Parathyroid adenoma (tissue), 2 donors: ENCODE data around the gene SATB2.

Experiments used
- H2AFZ ChIP-seq: fragments of 300-600 bp; sonication (generic); one replicate; pipeline ENCODE4 v1.7.0; 2017; ENCODE audit warnings: antibody characterized with exemption, mild to moderate bottlenecking
- H3K27ac ChIP-seq: fragments of 300-600 bp; sonication (generic); one replicate; pipeline ENCODE4 v1.7.0; 2017
- H3K27me3 ChIP-seq: fragments of 300-600 bp; sonication (generic); one replicate; pipeline ENCODE4 v1.7.0; 2017; ENCODE audit warnings: low read length; ENCODE audit not compliant: control insufficient read depth, insufficient read depth
- H3K36me3 ChIP-seq: fragments of 300-600 bp; sonication (generic); one replicate; pipeline ENCODE4 v1.7.0; 2017; ENCODE audit warnings: low read length; ENCODE audit not compliant: control insufficient read depth, insufficient read depth
- H3K4me1 ChIP-seq: fragments of 300-600 bp; sonication (generic); one replicate; pipeline ENCODE4 v1.7.0; 2017; ENCODE audit warnings: control low read depth
- H3K4me2 ChIP-seq: fragments of 300-600 bp; sonication (generic); one replicate; pipeline ENCODE4 v1.7.0; 2017; ENCODE audit warnings: low read length
- H3K4me3 ChIP-seq: fragments of 300-600 bp; sonication (generic); one replicate; pipeline ENCODE4 v1.7.0; 2017; ENCODE audit warnings: low read depth, low read length
- H3K79me2 ChIP-seq: fragments of 300-600 bp; sonication (generic); one replicate; pipeline ENCODE4 v1.7.0; 2017; ENCODE audit warnings: control low read depth
- H3K9ac ChIP-seq: fragments of 300-600 bp; sonication (generic); one replicate; pipeline ENCODE4 v1.7.0; 2017; ENCODE audit warnings: mild to moderate bottlenecking
- H3K9me3 ChIP-seq: fragments of 300-600 bp; sonication (generic); one replicate; pipeline ENCODE4 v1.7.0; 2017; ENCODE audit warnings: low read length; ENCODE audit not compliant: control insufficient read depth
- CTCF ChIP-seq: fragments of 300-600 bp; sonication (generic); IDR thresholded peaks from one replicate; pipeline ENCODE4 v1.7.0; 2017; ENCODE audit warnings: antibody characterized with exemption, mild to moderate bottlenecking
- donor health status: primary hyperparathyroidism.

The SATB2 gene

GRCh38 chr2:199315299-199316179 lies 142.2 kb downstream of the SATB2 start:
- TF ChIP-seq CTCF: no peak
- H2AFZ ChIP-seq: no peak overlapping the region

GRCh38 chr2:199312931-199313330 lies 144.8 kb downstream of the SATB2 start:
- H3K9ac ChIP-seq: no peak overlapping the region
- H3K27me3 ChIP-seq: no peaks in the 10 kb centered on the region
- no peaks in the 10 kb centered on the region for H3K36me3 ChIP-seq
- H3K79me2 ChIP-seq: no peaks in the 10 kb centered on the region
- no peak overlapping the region for H2AFZ ChIP-seq
- no peak for TF ChIP-seq CTCF
- H3K4me2 ChIP-seq: no peak overlapping the region
- H3K9me3 ChIP-seq: no peaks in the 10 kb centered on the region
- no peak overlapping the region for H3K27ac ChIP-seq
- no peaks in the 10 kb centered on the region for H3K4me1 ChIP-seq
- no peak overlapping the region for H3K4me3 ChIP-seq

More at GRCh38 chr2:199315299-199316179, 142.2 kb downstream of the SATB2 start:
- Histone ChIP-seq H3K4me1 (no peaks in the 10 kb centered on the region), H3K27me3 (no peaks in the 10 kb centered on the region), H3K9ac (no peak overlapping the region), H3K4me3 (no peak overlapping the region), H3K27ac (no peak overlapping the region), H3K9me3 (no peaks in the 10 kb centered on the region), H3K36me3 (no peaks in the 10 kb centered on the region), H3K4me2 (no peak overlapping the region), H3K79me2 (no peaks in the 10 kb centered on the region)

GRCh38 chr2:199310771-199311585 lies 146.8 kb downstream of the SATB2 start:
- TF ChIP-seq CTCF: no peak
- Histone ChIP-seq H3K4me1 (no peaks in the 10 kb centered on the region), H2AFZ (no peak overlapping the region)

GRCh38 chr2:199309973-199310372 lies 147.8 kb downstream of the SATB2 start:
- H3K4me2 ChIP-seq: no peak overlapping the region
- no peaks in the 10 kb centered on the region for H3K79me2 ChIP-seq
- no peak overlapping the region for H3K9ac ChIP-seq
- no peak overlapping the region for H2AFZ ChIP-seq
- no peaks in the 10 kb centered on the region for H3K36me3 ChIP-seq
- no peaks in the 10 kb centered on the region for H3K9me3 ChIP-seq
- no peaks in the 10 kb centered on the region for H3K4me1 ChIP-seq
- H3K27me3 ChIP-seq: no peaks in the 10 kb centered on the region
- no peak overlapping the region for H3K4me3 ChIP-seq
- no peak overlapping the region for H3K27ac ChIP-seq
- TF ChIP-seq CTCF: no peak

More at GRCh38 chr2:199310771-199311585, 146.8 kb downstream of the SATB2 start:
- Histone ChIP-seq H3K27me3 (no peaks in the 10 kb centered on the region), H3K4me2 (no peak overlapping the region), H3K9me3 (no peaks in the 10 kb centered on the region), H3K9ac (no peak overlapping the region), H3K4me3 (no peak overlapping the region), H3K36me3 (no peaks in the 10 kb centered on the region), H3K79me2 (no peaks in the 10 kb centered on the region), H3K27ac (no peak overlapping the region)
